ENCODE data around the gene RFFL. TPM values are rescaled to one million over a fixed set of nuclear protein-coding genes. Genes with fewer than 3 reads are reported as not detected.

The RFFL gene
- total and polyA plus RNA-seq, 3 donors from 2014 or later, result 42.0 to 68.6 (median 46.3) TPM

GRCh38 chr17:35068249-35068648, 4.7 kb upstream of the RFFL start:
- no peak for DNase-seq
- Histone ChIP-seq H3K27me3 (no peaks in the 10 kb centered on the region), H3K9me3 (no peaks in the 10 kb centered on the region), H3K4me3 (no peak overlapping the region), H3K4me1 (peaks cover 5% of the 10 kb centered on the region), H3K36me3 (ENCODE audit: low read depth, missing control alignments) (no peaks in the 10 kb centered on the region), H3K27ac (no peak overlapping the region)
- TF ChIP-seq POLR2A (IDR thresholded peaks at IDR 0.05) (no peak), CTCF (IDR thresholded peaks at IDR 0.05) (no peak)
- intact Hi-C loops (cut with DNase I; ENCODE audit: low total_unique reads), result no loop called here
- WGBS, 2 donors, result 94 to 96% methylated on average over 2 of the region's 2 CpGs

- H3K27me3 ChIP-seq, result no peaks in the 10 kb centered on the region
- intact Hi-C loops (cut with DNase I; ENCODE audit: low total_unique reads), result no loop called here
- TF ChIP-seq POLR2A (IDR thresholded peaks at IDR 0.05) (no peak), CTCF (IDR thresholded peaks at IDR 0.05) (no peak)
- H3K4me3 ChIP-seq, result no peak overlapping the region
- H3K27ac ChIP-seq, result no peak overlapping the region
- no peaks in the 10 kb centered on the region for H3K36me3 ChIP-seq (ENCODE audit: low read depth, missing control alignments)
- H3K9me3 ChIP-seq, result no peaks in the 10 kb centered on the region
- H3K4me1 ChIP-seq, result peaks cover 5% of the 10 kb centered on the region
- 94 to 98% methylated on average over 4 of the region's 4 CpGs for WGBS, 2 donors
- no peak for DNase-seq
Observed at GRCh38 chr17:35065880-35066279, 2.4 kb upstream of the RFFL start.

GRCh38 chr17:35064516-35065215, 1.2 kb upstream of the RFFL start:
- intact Hi-C loops (cut with DNase I; ENCODE audit: low total_unique reads), result no loop called here
- 68 to 74% methylated on average over 3 of the region's 3 CpGs for WGBS, 2 donors
- TF ChIP-seq POLR2A (IDR thresholded peaks at IDR 0.05), result no peak
- TF ChIP-seq CTCF (IDR thresholded peaks at IDR 0.05), result no peak
- Histone ChIP-seq H3K9me3 (no peaks in the 10 kb centered on the region), H3K4me1 (peaks cover 5% of the 10 kb centered on the region), H3K27me3 (no peaks in the 10 kb centered on the region), H3K36me3 (ENCODE audit: low read depth, missing control alignments) (no peaks in the 10 kb centered on the region), H3K4me3 (no peak overlapping the region), H3K27ac (peak overlapping the region in 1 of 2 donors; percentile 67)
- no peak for DNase-seq

- Histone ChIP-seq H3K27me3 (no peaks in the 10 kb centered on the region), H3K4me3 (no peak overlapping the region), H3K36me3 (ENCODE audit: low read depth, missing control alignments) (no peaks in the 10 kb centered on the region), H3K4me1 (peaks cover 5% of the 10 kb centered on the region), H3K27ac (no peak overlapping the region), H3K9me3 (no peaks in the 10 kb centered on the region)
- TF ChIP-seq POLR2A (IDR thresholded peaks at IDR 0.05), result no peak
- TF ChIP-seq CTCF (IDR thresholded peaks at IDR 0.05), result no peak
- WGBS, 2 donors, result 96 to 100% methylated on average over 3 of the region's 3 CpGs
- DNase-seq, result no peak
- intact Hi-C loops (cut with DNase I; ENCODE audit: low total_unique reads), result no loop called here
Observed at GRCh38 chr17:35062308-35062707, 1.2 kb downstream of the RFFL start.

- no peak overlapping the region for H3K27ac ChIP-seq
- no peaks in the 10 kb centered on the region for H3K4me1 ChIP-seq
- intact Hi-C loops (cut with DNase I; ENCODE audit: low total_unique reads), result no loop called here
- H3K27me3 ChIP-seq, result no peaks in the 10 kb centered on the region
- H3K36me3 ChIP-seq (ENCODE audit: low read depth, missing control alignments), result no peaks in the 10 kb centered on the region
- H3K9me3 ChIP-seq, result no peaks in the 10 kb centered on the region
- WGBS, 2 donors, result 97 to 100% methylated on average over 1 of the region's 1 CpG
- no peak overlapping the region for H3K4me3 ChIP-seq
- TF ChIP-seq POLR2A (IDR thresholded peaks at IDR 0.05), result no peak
- TF ChIP-seq CTCF (IDR thresholded peaks at IDR 0.05), result no peak
- DNase-seq, result no peak
Observed at GRCh38 chr17:35057332-35057915, 6.1 kb downstream of the RFFL start.
